NK-92 treated with Interleukin-12 subunit alpha and Interleukin-12 subunit beta, amount 100 ng/mL, for 24 hours (cell line): Measurements from ENCODE around the gene CACNA2D2.
A peak's percentile ranks its signal among the peaks of the same experiment; 100 is the strongest.

ENCODE experiments used
- DNase-seq: peaks from one replicate; lab custom pipeline; 2025; lab: John Stamatoyannopoulos, UW

The CACNA2D2 gene

GRCh38 chr3:50345586-50346234, 157.7 kb downstream of the CACNA2D2 start, which contains the start of gene ZMYND10:
Gene ZMYND10 (minus strand): TSS chr3:50345732. CDS start chr3:50345579, 153 bp downstream.
- DNase-seq, result no peak

GRCh38 chr3:50345008-50345407, 158.4 kb downstream of the CACNA2D2 start:
- no peak for DNase-seq

GRCh38 chr3:50342813-50343633, 160.4 kb downstream of the CACNA2D2 start:
- no peak for DNase-seq

- no peak for DNase-seq
These were observed 161.3 kb downstream of the CACNA2D2 start for GRCh38 chr3:50341996-50342650.

GRCh38 chr3:50341537-50341936, 161.9 kb downstream of the CACNA2D2 start:
- DNase-seq, result peak; percentile 49

- DNase-seq, result peak; percentile 94
These were observed 162.7 kb downstream of the CACNA2D2 start, which contains the start of gene RASSF1 for GRCh38 chr3:50340448-50341329. Gene RASSF1 (minus strand): TSS chr3:50340836. CDS start chr3:50340805, 31 bp downstream.

- no peak for DNase-seq
These were observed 163.3 kb downstream of the CACNA2D2 start for GRCh38 chr3:50340147-50340447.

GRCh38 chr3:50339485-50340146, 163.8 kb downstream of the CACNA2D2 start:
- no peak for DNase-seq

GRCh38 chr3:50338965-50339364, 164.5 kb downstream of the CACNA2D2 start:
- no peak for DNase-seq

GRCh38 chr3:50337175-50337861, 166.1 kb downstream of the CACNA2D2 start:
- peak; percentile 97 for DNase-seq

GRCh38 chr3:50336452-50337174, 166.8 kb downstream of the CACNA2D2 start:
- no peak for DNase-seq

- no peak for DNase-seq
These were observed 168.9 kb downstream of the CACNA2D2 start for GRCh38 chr3:50334339-50335075.

- DNase-seq, result no peak
These were observed 169.6 kb downstream of the CACNA2D2 start for GRCh38 chr3:50333744-50334328.

GRCh38 chr3:50331364-50331907, 172.0 kb downstream of the CACNA2D2 start:
- DNase-seq, result no peak

- DNase-seq, result no peak
These were observed 173.1 kb downstream of the CACNA2D2 start for GRCh38 chr3:50330330-50330729.

GRCh38 chr3:50327943-50328691, 175.3 kb downstream of the CACNA2D2 start, which contains the start of gene TUSC2:
Gene TUSC2 (minus strand): TSS chr3:50328223. CDS start chr3:50328099, 124 bp downstream.
- peak; percentile 86 for DNase-seq

GRCh38 chr3:50327129-50327528, 176.3 kb downstream of the CACNA2D2 start:
- no peak for DNase-seq

GRCh38 chr3:50326182-50326541, 177.3 kb downstream of the CACNA2D2 start:
- no peak for DNase-seq
